Suprapubic skin (tissue), 4 donors: Measurements from ENCODE around the gene CHRNB2.

Experiments
- POLR2A ChIP-seq, 2 donors: fragments of 450-650 bp; IDR thresholded peaks; one replicate each; pipeline ENCODE4 v1.6.1; 2017; ENCODE audit warnings: antibody characterized with exemption in 2 of 2, mild to moderate bottlenecking in 2 of 2, moderate library complexity in 2 of 2
- POLR2AphosphoS5 ChIP-seq, 3 donors: sonication (generic); formaldehyde crosslinking; IDR thresholded peaks; one replicate each; pipeline ENCODE4 v1.6.1; 2017; ENCODE audit warnings: antibody characterized with exemption in 3 of 3
- TF ChIP-seq, protein P1 (sequence below), 2 donors: fragments of 200-600 bp in 1 of 2; fragments of 450-650 bp in 1 of 2; sonication (generic) in 1 of 2; IDR thresholded peaks; one replicate each; pipeline ENCODE4 v1.5.1; 2016 to 2019; ENCODE audit warnings: antibody characterized with exemption in 2 of 2, mild to moderate bottlenecking in 1 of 2, moderate library complexity in 1 of 2

DNA sequence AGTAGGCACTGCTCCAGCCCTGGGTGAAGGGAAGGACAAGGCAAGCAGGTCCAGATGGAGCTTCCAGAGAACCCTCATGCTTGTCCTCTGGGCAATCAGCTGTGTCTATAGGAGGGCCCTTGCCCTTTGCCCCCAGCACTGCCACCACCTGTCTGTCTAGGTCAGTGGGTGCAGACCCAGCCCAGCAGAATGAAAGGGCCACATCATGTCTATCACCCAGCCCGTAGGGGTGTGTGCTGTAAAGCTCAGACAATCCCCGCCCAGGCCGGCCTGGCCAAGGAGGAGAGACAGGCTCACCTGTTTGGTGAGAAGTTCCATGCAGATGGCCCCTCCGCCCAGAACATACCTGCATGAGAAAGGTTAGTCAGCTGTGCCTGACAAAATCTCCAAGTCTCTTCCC, 16.1 kb upstream of the CHRNB2 start:
- TF ChIP-seq POLR2AphosphoS5 (IDR thresholded peaks at IDR 0.05) = no peak
- TF ChIP-seq, protein P1, sequence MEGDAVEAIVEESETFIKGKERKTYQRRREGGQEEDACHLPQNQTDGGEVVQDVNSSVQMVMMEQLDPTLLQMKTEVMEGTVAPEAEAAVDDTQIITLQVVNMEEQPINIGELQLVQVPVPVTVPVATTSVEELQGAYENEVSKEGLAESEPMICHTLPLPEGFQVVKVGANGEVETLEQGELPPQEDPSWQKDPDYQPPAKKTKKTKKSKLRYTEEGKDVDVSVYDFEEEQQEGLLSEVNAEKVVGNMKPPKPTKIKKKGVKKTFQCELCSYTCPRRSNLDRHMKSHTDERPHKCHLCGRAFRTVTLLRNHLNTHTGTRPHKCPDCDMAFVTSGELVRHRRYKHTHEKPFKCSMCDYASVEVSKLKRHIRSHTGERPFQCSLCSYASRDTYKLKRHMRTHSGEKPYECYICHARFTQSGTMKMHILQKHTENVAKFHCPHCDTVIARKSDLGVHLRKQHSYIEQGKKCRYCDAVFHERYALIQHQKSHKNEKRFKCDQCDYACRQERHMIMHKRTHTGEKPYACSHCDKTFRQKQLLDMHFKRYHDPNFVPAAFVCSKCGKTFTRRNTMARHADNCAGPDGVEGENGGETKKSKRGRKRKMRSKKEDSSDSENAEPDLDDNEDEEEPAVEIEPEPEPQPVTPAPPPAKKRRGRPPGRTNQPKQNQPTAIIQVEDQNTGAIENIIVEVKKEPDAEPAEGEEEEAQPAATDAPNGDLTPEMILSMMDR (IDR thresholded peaks at IDR 0.05) = no peak
- no peak for TF ChIP-seq POLR2A (IDR thresholded peaks at IDR 0.05)
